A549 treated with GW870086 at 1 μM for 4 hours (cell line): ENCODE results near the gene B4GALNT3. TPM values are rescaled to one million over a fixed set of nuclear protein-coding genes. Genes with fewer than 3 reads are reported as not detected.

Experiments
- total RNA-seq: library from RNA; stranded (reverse); fragments of 200-300 nt; extraction: Qiagen RNA extraction; gene quantifications from 5 replicates; pipeline ENCODE4 v1.2.3, GENCODE V29; 2022; ENCODE audit warnings: low read depth

Gene B4GALNT3
- 0.54 to 1.1 TPM (median 0.59 TPM) in 5 replicates for total RNA-seq

GRCh38 chr12:459430-460258 is at the start of gene B4GALNT3:
B4GALNT3 (plus strand) TSS chr12:459939; CDS start chr12:460377, 438 bp downstream.

Other genes with a start within 250 kb of the B4GALNT3 start
- gene SLC6A12, start 245.8 kb upstream of the B4GALNT3 start, total RNA-seq: 0.72 to 1.4 TPM (median 1.1 TPM) in 5 replicates
- gene SLC6A13, start 197.1 kb upstream of the B4GALNT3 start, total RNA-seq: 0.09 to 0.92 TPM (median 0.33 TPM) in 4 of 5 replicates, not detected in the other
- gene KDM5A, start 70.6 kb upstream of the B4GALNT3 start, total RNA-seq: 16.7 to 24.1 TPM (median 18.8 TPM) in 5 replicates
- 11.7 to 15.2 TPM (median 12.6 TPM) in 5 replicates for gene CCDC77, start 58.3 kb upstream of the B4GALNT3 start, total RNA-seq
- 0.29 to 1.1 TPM (median 0.89 TPM) in 5 replicates for gene NINJ2, start 203.5 kb downstream of the B4GALNT3 start, total RNA-seq